BLaER1 treated with 17β-estradiol and CSF1 and Interleukin-3, amounts not matched to agents 10 nM and 100 nM (cell line): ENCODE measurements around the gene TNFAIP1.

Source experiments
- H3K27ac ChIP-seq, 11 experiments: shearing (Covaris generic); formaldehyde crosslinking; 2 replicates each; pipeline ENCODE4 v1.8.1; 2022
- H3K27me3 ChIP-seq, 11 experiments: shearing (Covaris generic); formaldehyde crosslinking; 2 replicates each; pipeline ENCODE4 v1.8.1; 2022
- H3K36me3 ChIP-seq, 11 experiments: shearing (Covaris generic); formaldehyde crosslinking; 2 replicates each; pipeline ENCODE4 v1.8.1; 2022
- H3K4me1 ChIP-seq, 10 experiments: shearing (Covaris generic); formaldehyde crosslinking; 2 replicates each; pipeline ENCODE4 v1.8.1; 2022
- H3K4me2 ChIP-seq, 11 experiments: shearing (Covaris generic); formaldehyde crosslinking; 2 replicates each; pipeline ENCODE4 v1.8.1; 2022
- H3K4me3 ChIP-seq, 10 experiments: shearing (Covaris generic); formaldehyde crosslinking; 2 replicates each; pipeline ENCODE4 v1.8.1; 2022
- H3K9ac ChIP-seq, 11 experiments: shearing (Covaris generic); formaldehyde crosslinking; 2 replicates each; pipeline ENCODE4 v1.8.1; 2022
- H3K9me3 ChIP-seq, 11 experiments: shearing (Covaris generic); formaldehyde crosslinking; replicated peaks in 1 of 11; 2 replicates each; pipeline ENCODE4 v1.8.1; 2022
- H4K20me1 ChIP-seq, 11 experiments: shearing (Covaris generic); formaldehyde crosslinking; 2 replicates each; pipeline ENCODE4 v1.8.1; 2022
- Cebpa-rat ChIP-seq, 11 experiments: shearing (Covaris generic); IDR thresholded peaks; 2 replicates each; pipeline ENCODE4 v1.8.1; 2022

The TNFAIP1 gene

DNA sequence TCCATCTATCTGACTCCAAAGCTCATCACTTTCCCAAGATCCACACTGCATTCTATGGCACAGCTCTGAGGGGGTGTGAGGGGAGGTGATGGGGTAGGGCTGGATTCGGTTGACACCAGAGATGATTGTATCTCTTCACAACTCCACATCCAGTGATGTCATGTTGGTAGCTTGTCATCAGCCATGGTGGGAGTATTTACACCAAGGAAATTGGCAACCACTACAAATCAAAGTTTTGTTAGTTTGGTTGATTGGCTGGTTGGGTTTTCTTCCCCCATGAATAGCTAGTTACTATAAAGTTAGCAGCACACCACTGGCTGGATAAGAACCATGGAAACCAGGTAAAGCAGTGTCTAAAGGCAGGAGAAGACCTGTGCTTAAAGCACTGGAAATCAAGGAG, 55.4 kb downstream of the TNFAIP1 start:
- no peak for TF ChIP-seq Cebpa-rat (IDR thresholded peaks at IDR 0.05)
- no peak overlapping the region for H3K9ac ChIP-seq
- H3K27me3 ChIP-seq, result peaks cover 0 to 2% (median 0%) of the 10 kb centered on the region in 11 experiments; a peak in 4 of 22 replicates
- H3K4me3 ChIP-seq, result no peak overlapping the region
- H3K36me3 ChIP-seq, result peaks cover 63 to 100% (median 82%) of the 10 kb centered on the region in 11 experiments
- H4K20me1 ChIP-seq, result peaks cover 0 to 3% (median 0%) of the 10 kb centered on the region in 11 experiments; a peak in 4 of 22 replicates
- no peak overlapping the region for H3K27ac ChIP-seq
- H3K9me3 ChIP-seq, result no peaks in the 10 kb centered on the region
- H3K4me1 ChIP-seq, result peaks cover 0 to 21% (median 4%) of the 10 kb centered on the region in 10 experiments; a peak in 10 of 20 replicates
- no peak overlapping the region for H3K4me2 ChIP-seq

DNA sequence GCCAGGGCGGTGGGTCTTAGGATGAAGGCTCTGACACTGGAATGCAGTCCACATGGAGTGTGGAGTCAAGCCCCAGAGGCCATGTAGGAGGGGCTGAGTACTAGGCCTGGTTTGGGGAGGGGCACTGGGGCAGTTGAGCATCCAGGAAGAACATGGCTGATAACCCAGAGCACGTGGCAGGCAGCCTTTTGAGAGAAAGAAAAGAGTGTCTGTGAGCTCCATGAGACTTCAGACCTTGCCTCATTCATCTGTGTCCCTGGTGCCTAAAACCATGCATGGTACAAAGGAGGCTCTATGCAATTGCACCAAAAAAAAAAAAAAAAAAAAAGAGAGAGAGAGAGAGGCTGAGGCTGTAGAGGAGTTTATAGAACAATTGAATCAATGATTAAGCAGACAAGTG, 55.8 kb downstream of the TNFAIP1 start:
- no peak overlapping the region for H3K4me3 ChIP-seq
- H3K4me2 ChIP-seq, result no peak overlapping the region
- H3K9me3 ChIP-seq, result no peaks in the 10 kb centered on the region
- no peak overlapping the region for H3K27ac ChIP-seq
- H3K9ac ChIP-seq, result no peak overlapping the region
- H3K4me1 ChIP-seq, result peaks cover 0 to 25% (median 6%) of the 10 kb centered on the region in 10 experiments; a peak in 10 of 20 replicates
- H4K20me1 ChIP-seq, result no peaks in the 10 kb centered on the region; a peak in 3 of 22 replicates
- no peaks in the 10 kb centered on the region for H3K27me3 ChIP-seq
- TF ChIP-seq Cebpa-rat (IDR thresholded peaks at IDR 0.05), result no peak
- H3K36me3 ChIP-seq, result peaks cover 66 to 100% (median 85%) of the 10 kb centered on the region in 11 experiments

DNA sequence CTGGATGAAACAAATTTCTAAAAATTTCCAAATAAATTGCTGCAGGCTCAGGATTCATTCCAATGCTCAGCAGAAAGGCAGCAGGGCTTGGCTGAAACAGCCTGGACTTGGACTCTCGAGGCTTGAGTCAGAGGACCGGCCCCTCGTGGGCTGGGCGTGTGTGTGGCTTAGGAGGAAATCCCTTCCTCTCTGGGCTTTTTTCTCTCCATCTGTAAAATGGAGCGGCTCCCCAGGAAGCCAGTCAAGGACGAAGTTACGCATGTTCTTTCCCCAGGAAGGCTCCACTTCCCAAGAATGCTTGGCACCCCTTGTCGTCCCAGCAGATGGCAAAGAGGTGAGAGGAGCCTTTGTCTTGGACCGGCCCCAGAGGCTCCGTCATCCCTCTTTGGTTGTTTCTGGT, 56.9 kb downstream of the TNFAIP1 start:
- peaks cover 70 to 100% (median 89%) of the 10 kb centered on the region in 11 experiments for H3K36me3 ChIP-seq
- no peaks in the 10 kb centered on the region for H3K27me3 ChIP-seq
- peaks cover 0 to 3% (median 0%) of the 10 kb centered on the region in 11 experiments; a peak in 3 of 22 replicates for H4K20me1 ChIP-seq
- H3K9ac ChIP-seq, result no peak overlapping the region
- peaks cover under 1 to 36% (median 17%) of the 10 kb centered on the region in 10 experiments; a peak in 18 of 20 replicates for H3K4me1 ChIP-seq
- no peak overlapping the region for H3K4me2 ChIP-seq
- H3K27ac ChIP-seq, result no peak overlapping the region
- no peaks in the 10 kb centered on the region for H3K9me3 ChIP-seq
- no peak for TF ChIP-seq Cebpa-rat (IDR thresholded peaks at IDR 0.05)
- H3K4me3 ChIP-seq, result no peak overlapping the region

DNA sequence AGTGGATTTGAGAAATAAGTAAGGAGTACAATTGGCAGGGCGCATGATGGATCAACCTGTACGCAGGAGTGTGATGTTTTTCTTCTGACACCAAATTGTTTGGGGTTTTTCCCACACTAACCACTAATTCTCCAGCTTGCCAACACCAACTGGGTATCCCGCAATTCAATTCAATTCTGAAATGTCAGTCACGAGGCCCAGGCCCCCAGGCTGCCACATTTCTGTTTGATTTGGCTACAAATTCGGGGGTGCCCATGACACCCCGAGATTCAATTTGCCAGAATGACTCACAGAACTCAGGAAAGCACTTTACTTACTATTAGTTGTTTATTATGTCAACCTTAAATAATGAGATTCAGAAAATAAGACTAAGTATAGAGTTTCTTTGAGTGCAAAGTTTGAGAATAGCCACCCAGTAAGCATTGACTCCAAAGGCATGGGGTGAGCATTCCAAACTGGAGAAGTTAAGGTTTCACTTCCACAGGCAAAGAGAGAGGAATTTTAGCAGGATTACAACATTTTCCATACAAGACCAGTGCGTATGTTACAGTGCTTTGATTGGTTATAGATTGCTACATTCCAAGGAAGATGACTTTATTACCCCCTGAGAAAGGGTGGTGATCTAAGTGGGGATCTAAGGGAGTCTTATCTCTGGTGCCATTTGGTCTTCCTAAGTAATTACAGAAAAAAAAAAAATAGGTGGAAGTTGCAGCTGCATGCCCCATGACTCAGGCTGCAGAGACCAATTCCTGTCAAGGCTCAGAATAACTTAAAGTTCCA, 59.0 kb downstream of the TNFAIP1 start:
- TF ChIP-seq Cebpa-rat (IDR thresholded peaks at IDR 0.05), result no peak
- peaks cover 60 to 87% (median 75%) of the 10 kb centered on the region in 11 experiments for H3K36me3 ChIP-seq
- peaks cover 18 to 56% (median 37%) of the 10 kb centered on the region in 10 experiments for H3K4me1 ChIP-seq
- peak overlapping the region in 3 of 11 experiments; percentile 69 to 100 (median 95); a peak in 6 of 22 replicates for H3K4me2 ChIP-seq
- no peak overlapping the region for H3K27ac ChIP-seq
- no peak overlapping the region for H3K9ac ChIP-seq
- H3K27me3 ChIP-seq, result no peaks in the 10 kb centered on the region
- H3K4me3 ChIP-seq, result no peak overlapping the region
- no peaks in the 10 kb centered on the region for H3K9me3 ChIP-seq
- H4K20me1 ChIP-seq, result peaks cover 0 to 12% (median 0%) of the 10 kb centered on the region in 11 experiments; a peak in 6 of 22 replicates

DNA sequence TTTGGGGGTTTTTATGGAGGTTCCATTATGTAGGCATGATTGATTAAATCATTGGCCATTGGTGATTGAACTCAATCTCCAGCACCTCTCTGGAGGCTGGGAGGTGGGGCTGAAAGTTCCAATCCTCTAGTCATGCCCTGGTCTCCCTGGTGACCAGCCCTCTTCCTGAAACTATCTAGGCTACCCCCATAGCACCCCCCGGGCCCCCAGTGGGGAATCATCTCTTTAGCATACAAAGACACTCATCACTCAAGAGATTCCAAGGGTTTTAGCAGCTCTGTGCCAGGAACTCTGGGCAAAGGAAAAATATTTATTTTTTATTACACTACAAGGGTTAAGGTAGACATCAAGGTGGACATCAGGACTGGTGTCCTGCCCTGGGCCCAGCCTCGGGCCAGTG, 59.9 kb downstream of the TNFAIP1 start:
- Histone ChIP-seq H3K4me3 (no peak overlapping the region), H3K9me3 (no peaks in the 10 kb centered on the region), H3K4me1 (peaks cover 18 to 65% (median 41%) of the 10 kb centered on the region in 10 experiments), H3K9ac (no peak overlapping the region), H3K27ac (no peak overlapping the region), H3K4me2 (peak overlapping the region in 3 of 11 experiments; percentile 69 to 100 (median 95); a peak in 7 of 22 replicates), H4K20me1 (peaks cover 0 to 12% (median 0%) of the 10 kb centered on the region in 11 experiments; a peak in 5 of 22 replicates), H3K36me3 (peaks cover 52 to 86% (median 73%) of the 10 kb centered on the region in 11 experiments), H3K27me3 (no peaks in the 10 kb centered on the region)
- no peak for TF ChIP-seq Cebpa-rat (IDR thresholded peaks at IDR 0.05)

DNA sequence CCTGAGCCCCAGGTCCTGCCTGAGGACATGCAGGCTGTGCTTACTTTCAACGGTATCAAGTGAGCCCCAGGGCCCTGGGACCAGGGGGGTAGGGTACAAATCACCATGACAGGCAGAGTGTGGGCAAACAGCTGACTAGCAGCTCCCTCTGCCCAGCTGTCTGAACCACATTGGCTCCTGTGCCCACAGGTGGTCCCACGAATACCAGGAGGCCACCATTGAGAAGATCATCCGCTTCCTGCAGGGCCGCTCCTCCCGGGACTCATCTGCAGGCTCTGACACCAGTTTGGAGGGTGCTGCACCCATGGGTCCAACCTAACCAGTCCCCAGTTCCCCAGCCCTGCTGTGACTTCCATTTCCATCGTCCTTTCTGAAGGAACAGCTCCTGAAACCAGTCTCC, 60.4 kb downstream of the TNFAIP1 start:
- Histone ChIP-seq H3K9ac (no peak overlapping the region), H3K4me3 (no peak overlapping the region), H3K27me3 (no peaks in the 10 kb centered on the region), H3K4me1 (peaks cover 18 to 71% (median 42%) of the 10 kb centered on the region in 10 experiments), H3K36me3 (peaks cover 50 to 86% (median 71%) of the 10 kb centered on the region in 11 experiments), H4K20me1 (peaks cover 0 to 12% (median 0%) of the 10 kb centered on the region in 11 experiments; a peak in 5 of 22 replicates), H3K9me3 (no peaks in the 10 kb centered on the region), H3K4me2 (peak overlapping the region in 5 of 11 experiments; percentile 69 to 100 (median 83); a peak in 10 of 22 replicates), H3K27ac (peak overlapping the region in 2 of 11 experiments; percentile 30 to 32; a peak in 3 of 22 replicates)
- no peak for TF ChIP-seq Cebpa-rat (IDR thresholded peaks at IDR 0.05)
